ENCODE measurements around the gene GNG12.

The GNG12 gene

DNA sequence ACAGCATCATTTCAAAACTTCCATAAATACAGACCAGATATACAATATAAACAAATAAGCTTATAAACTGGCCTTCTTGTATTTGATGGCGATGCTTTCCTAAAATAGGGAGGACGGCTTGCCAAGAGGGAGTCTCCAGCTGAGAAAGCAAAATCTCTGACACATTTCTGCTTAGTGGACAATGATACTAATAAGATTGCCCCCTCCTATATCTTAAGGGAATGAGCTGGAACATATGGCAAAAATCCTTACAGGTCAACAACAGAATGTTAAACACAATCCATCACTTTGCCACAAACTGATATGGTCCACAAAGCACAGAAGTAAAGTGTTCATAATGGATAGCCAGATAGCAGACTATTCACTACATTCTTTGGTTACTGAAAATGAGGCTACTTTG is 155.3 kb downstream of the GNG12 start (continued):
- no peak for TF ChIP-seq POU6F1 (CRISPR knock-in tag; IDR thresholded peaks at IDR 0.05; ENCODE audit: borderline replicate concordance, low read depth)
- no peak for TF ChIP-seq PPARA (CRISPR knock-in tag; IDR thresholded peaks at IDR 0.05; ENCODE audit: borderline replicate concordance)
- no peak for TF ChIP-seq ZC3H10 (CRISPR knock-in tag; IDR thresholded peaks at IDR 0.05)
- TF ChIP-seq CSDC2 (CRISPR knock-in tag; IDR thresholded peaks at IDR 0.05), result no peak
- TF ChIP-seq ZFP3 (CRISPR knock-in tag; IDR thresholded peaks at IDR 0.05), result no peak
- no peak for TF ChIP-seq TCF4 (CRISPR knock-in tag; IDR thresholded peaks at IDR 0.05; ENCODE audit: borderline replicate concordance)

DNA sequence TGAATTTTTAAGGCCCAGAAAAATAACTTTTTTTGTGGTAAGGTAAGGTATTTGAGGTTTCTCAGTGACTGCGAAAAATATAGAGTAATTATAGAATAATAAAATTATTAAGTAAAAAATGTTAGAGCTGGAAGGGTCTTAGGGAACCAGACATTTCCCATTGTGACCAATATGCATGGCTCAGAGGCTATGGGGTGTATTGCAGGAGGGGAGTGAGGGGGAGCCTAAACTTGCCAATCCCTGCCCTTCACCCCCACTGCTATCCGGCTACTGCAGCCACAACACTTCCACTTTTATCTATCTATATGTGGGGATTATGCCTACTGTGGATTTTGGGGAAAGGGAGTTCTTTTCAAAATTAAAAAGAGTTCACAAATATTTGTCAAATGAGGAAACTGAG is 155.9 kb downstream of the GNG12 start:
- ATAC-seq, result no peak
- TF ChIP-seq ZC3H10 (CRISPR knock-in tag; IDR thresholded peaks at IDR 0.05), result no peak
- no peak for TF ChIP-seq GLIS3 (CRISPR knock-in tag; IDR thresholded peaks at IDR 0.05)
- no peak for TF ChIP-seq ESRRG (CRISPR knock-in tag; IDR thresholded peaks at IDR 0.05)
- TF ChIP-seq ISL1 (CRISPR knock-in tag; IDR thresholded peaks at IDR 0.05), result no peak

- no peak for ATAC-seq
Observed at GRCh38 chr1:67676946-67677345, 156.3 kb downstream of the GNG12 start.

More at GRCh38 chr1:67676946-67677345, 156.3 kb downstream of the GNG12 start:
- TF ChIP-seq ZC3H10 (CRISPR knock-in tag; IDR thresholded peaks at IDR 0.05) (no peak), TOX (CRISPR knock-in tag; IDR thresholded peaks at IDR 0.05; ENCODE audit: borderline replicate concordance) (no peak), PATZ1 (CRISPR knock-in tag; IDR thresholded peaks at IDR 0.05; ENCODE audit: borderline replicate concordance) (no peak), CSRNP3 (CRISPR knock-in tag; IDR thresholded peaks at IDR 0.05) (no peak), ZNF565 (CRISPR knock-in tag; conservative IDR thresholded peaks at IDR 0.05; ENCODE audit: low read depth) (no peak), POU6F1 (CRISPR knock-in tag; IDR thresholded peaks at IDR 0.05; ENCODE audit: borderline replicate concordance, low read depth) (no peak), BACH2 (CRISPR knock-in tag; IDR thresholded peaks at IDR 0.05; ENCODE audit: borderline replicate concordance) (no peak), GLIS3 (CRISPR knock-in tag; IDR thresholded peaks at IDR 0.05) (no peak), ZNF8 (CRISPR knock-in tag; IDR thresholded peaks at IDR 0.05) (no peak), ZFP3 (CRISPR knock-in tag; IDR thresholded peaks at IDR 0.05) (no peak), SNAI2 (CRISPR knock-in tag; IDR thresholded peaks at IDR 0.05) (no peak), TCF4 (CRISPR knock-in tag; IDR thresholded peaks at IDR 0.05; ENCODE audit: borderline replicate concordance) (no peak), CSDC2 (CRISPR knock-in tag; IDR thresholded peaks at IDR 0.05) (no peak), OSR1 (CRISPR knock-in tag; IDR thresholded peaks at IDR 0.05) (no peak), ZFP30 (CRISPR knock-in tag; IDR thresholded peaks at IDR 0.05) (no peak), ZNF70 (CRISPR knock-in tag; IDR thresholded peaks at IDR 0.05) (no peak), ISL1 (CRISPR knock-in tag; IDR thresholded peaks at IDR 0.05) (no peak)
- TF ChIP-seq, protein P1, sequence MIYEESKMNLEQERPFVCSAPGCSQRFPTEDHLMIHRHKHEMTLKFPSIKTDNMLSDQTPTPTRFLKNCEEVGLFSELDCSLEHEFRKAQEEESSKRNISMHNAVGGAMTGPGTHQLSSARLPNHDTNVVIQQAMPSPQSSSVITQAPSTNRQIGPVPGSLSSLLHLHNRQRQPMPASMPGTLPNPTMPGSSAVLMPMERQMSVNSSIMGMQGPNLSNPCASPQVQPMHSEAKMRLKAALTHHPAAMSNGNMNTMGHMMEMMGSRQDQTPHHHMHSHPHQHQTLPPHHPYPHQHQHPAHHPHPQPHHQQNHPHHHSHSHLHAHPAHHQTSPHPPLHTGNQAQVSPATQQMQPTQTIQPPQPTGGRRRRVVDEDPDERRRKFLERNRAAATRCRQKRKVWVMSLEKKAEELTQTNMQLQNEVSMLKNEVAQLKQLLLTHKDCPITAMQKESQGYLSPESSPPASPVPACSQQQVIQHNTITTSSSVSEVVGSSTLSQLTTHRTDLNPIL (CRISPR knock-in tag; IDR thresholded peaks at IDR 0.05; ENCODE audit: low read depth), result no peak
- TF ChIP-seq, protein P2, sequence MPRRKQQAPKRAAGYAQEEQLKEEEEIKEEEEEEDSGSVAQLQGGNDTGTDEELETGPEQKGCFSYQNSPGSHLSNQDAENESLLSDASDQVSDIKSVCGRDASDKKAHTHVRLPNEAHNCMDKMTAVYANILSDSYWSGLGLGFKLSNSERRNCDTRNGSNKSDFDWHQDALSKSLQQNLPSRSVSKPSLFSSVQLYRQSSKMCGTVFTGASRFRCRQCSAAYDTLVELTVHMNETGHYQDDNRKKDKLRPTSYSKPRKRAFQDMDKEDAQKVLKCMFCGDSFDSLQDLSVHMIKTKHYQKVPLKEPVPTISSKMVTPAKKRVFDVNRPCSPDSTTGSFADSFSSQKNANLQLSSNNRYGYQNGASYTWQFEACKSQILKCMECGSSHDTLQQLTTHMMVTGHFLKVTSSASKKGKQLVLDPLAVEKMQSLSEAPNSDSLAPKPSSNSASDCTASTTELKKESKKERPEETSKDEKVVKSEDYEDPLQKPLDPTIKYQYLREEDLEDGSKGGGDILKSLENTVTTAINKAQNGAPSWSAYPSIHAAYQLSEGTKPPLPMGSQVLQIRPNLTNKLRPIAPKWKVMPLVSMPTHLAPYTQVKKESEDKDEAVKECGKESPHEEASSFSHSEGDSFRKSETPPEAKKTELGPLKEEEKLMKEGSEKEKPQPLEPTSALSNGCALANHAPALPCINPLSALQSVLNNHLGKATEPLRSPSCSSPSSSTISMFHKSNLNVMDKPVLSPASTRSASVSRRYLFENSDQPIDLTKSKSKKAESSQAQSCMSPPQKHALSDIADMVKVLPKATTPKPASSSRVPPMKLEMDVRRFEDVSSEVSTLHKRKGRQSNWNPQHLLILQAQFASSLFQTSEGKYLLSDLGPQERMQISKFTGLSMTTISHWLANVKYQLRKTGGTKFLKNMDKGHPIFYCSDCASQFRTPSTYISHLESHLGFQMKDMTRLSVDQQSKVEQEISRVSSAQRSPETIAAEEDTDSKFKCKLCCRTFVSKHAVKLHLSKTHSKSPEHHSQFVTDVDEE (CRISPR knock-in tag; IDR thresholded peaks at IDR 0.05), result no peak
